ENCODE data around the gene RPS27. TPM values are rescaled to one million over a fixed set of nuclear protein-coding genes. Genes with fewer than 3 reads are reported as not detected.
A peak's percentile ranks its signal among the peaks of the same experiment; 100 is the strongest.

Gene RPS27
- total RNA-seq, 1 donor from 2014 or later = 2,665 TPM

GRCh38 chr1:153944827-153945117, 45.8 kb upstream of the RPS27 start:
- Mint-ChIP-seq H3K9me3 (ENCODE audit: unreplicated experiment) (no peaks in the 10 kb centered on the region), H3K4me1 (ENCODE audit: unreplicated experiment) (peaks cover 18% of the 10 kb centered on the region), H3K27me3 (ENCODE audit: unreplicated experiment) (peaks cover 17% of the 10 kb centered on the region), H3K4me3 (ENCODE audit: unreplicated experiment) (peak overlapping the region; percentile 97), H3K36me3 (ENCODE audit: low read depth, unreplicated experiment) (peaks cover 13% of the 10 kb centered on the region), H3K27ac (ENCODE audit: unreplicated experiment) (no peak overlapping the region)
- DNase-seq (ENCODE audit: low spot score) = no peak
- TF ChIP-seq CTCF (IDR thresholded peaks at IDR 0.05; ENCODE audit: unreplicated experiment) = no peak

- Mint-ChIP-seq H3K9me3 (ENCODE audit: unreplicated experiment) (no peaks in the 10 kb centered on the region), H3K36me3 (ENCODE audit: low read depth, unreplicated experiment) (peaks cover 11% of the 10 kb centered on the region), H3K27ac (ENCODE audit: unreplicated experiment) (peak overlapping the region; percentile 74), H3K27me3 (ENCODE audit: unreplicated experiment) (peaks cover 16% of the 10 kb centered on the region), H3K4me1 (ENCODE audit: unreplicated experiment) (peaks cover 18% of the 10 kb centered on the region), H3K4me3 (ENCODE audit: unreplicated experiment) (peak overlapping the region; percentile 97)
- DNase-seq (ENCODE audit: low spot score) = no peak
- TF ChIP-seq CTCF (IDR thresholded peaks at IDR 0.05; ENCODE audit: unreplicated experiment) = no peak
These were observed 45.3 kb upstream of the RPS27 start for GRCh38 chr1:153945131-153945794.

DNA sequence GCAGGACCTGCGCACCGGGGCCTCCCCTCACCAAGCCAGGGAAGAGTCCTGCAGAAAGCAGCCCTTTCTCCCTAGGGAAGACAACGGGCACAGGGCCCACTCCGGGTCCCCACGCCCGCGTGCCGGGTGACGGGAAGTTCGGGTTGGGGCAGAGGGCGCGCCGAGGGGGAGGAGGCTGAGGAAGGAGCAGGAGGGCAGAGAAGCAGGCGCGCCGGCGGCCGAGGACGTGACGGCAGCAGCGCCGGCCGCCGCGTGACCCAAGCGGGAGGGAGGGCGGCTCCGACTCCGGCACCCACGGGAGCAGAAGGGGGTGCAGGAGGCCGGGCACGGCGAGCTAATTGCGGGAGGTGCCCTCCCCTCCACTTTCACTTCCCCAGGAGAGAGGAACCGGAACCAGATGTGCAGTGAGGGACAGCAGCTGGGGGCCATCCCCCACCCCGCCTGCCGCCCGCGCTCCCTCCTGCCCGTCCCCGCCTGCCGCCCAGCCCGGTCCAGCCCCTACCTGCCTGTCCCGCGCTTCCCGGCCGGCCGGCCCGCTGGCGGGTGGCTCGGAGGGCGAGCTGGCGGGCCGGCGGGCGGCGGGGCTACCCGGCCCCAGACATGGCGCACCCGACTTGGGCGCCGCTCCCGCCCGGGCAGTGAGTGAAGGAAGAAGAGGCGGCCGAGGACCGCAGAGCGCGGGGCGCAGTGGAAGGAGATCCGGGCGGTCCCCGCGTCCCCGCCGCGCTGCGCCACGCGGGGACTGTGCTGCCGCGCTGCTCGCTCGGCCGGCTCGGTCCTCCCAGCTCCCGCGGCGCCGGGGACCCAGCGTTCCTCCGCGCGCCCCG, 44.6 kb upstream of the RPS27 start:
- peaks cover 15% of the 10 kb centered on the region for H3K27me3 Mint-ChIP-seq (ENCODE audit: unreplicated experiment)
- peak; percentile 65 for DNase-seq (ENCODE audit: low spot score)
- H3K4me1 Mint-ChIP-seq (ENCODE audit: unreplicated experiment) = peaks cover 18% of the 10 kb centered on the region
- no peaks in the 10 kb centered on the region for H3K9me3 Mint-ChIP-seq (ENCODE audit: unreplicated experiment)
- peaks cover 14% of the 10 kb centered on the region for H3K36me3 Mint-ChIP-seq (ENCODE audit: low read depth, unreplicated experiment)
- no peak for TF ChIP-seq CTCF (IDR thresholded peaks at IDR 0.05; ENCODE audit: unreplicated experiment)
- peak overlapping the region; percentile 97 for H3K4me3 Mint-ChIP-seq (ENCODE audit: unreplicated experiment)
- no peak overlapping the region for H3K27ac Mint-ChIP-seq (ENCODE audit: unreplicated experiment)

DNA sequence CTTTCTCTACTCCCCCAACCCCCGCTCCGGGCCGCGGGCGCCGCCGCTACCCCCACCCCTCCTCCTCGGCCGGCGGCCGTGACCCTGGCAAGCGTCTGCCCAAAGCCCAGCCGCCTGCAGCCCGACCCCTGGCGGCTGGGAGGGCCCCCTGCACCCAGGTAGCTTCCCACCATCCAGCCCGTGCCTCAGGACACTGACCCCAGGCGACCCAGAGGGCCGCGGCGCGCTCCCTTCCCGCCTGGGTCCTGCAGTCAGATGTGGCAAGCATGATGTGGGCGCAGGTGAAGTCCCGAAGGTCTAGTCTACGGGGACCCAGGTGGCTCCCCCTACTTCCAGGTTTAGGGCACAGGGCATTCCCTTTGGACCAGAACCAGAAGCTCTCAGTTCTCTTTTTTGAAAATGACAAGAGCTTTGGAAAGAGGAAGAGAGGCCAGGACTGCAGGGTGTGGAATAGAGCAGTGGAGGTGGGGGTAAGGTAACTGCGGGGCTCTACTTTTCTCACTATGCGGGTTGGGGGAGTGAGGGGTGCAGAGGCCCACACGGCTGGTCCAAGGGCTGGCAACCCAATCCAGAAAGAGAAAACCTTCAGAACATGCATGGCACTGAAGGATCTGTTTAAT, 43.8 kb upstream of the RPS27 start, which contains the start of gene DENND4B:
Gene DENND4B (minus strand): TSS at position 97 of the 620 bp plus-strand sequence. CDS start 2,344 bp downstream, outside the sequence.
- peaks cover 18% of the 10 kb centered on the region for H3K4me1 Mint-ChIP-seq (ENCODE audit: unreplicated experiment)
- H3K27ac Mint-ChIP-seq (ENCODE audit: unreplicated experiment) = peak within 1 kb of the TSS; percentile 74
- DNase-seq (ENCODE audit: low spot score) = peak; percentile 85
- peaks cover 21% of the 10 kb centered on the region for H3K36me3 Mint-ChIP-seq (ENCODE audit: low read depth, unreplicated experiment)
- peak within 1 kb of the TSS; percentile 97 for H3K4me3 Mint-ChIP-seq (ENCODE audit: unreplicated experiment)
- H3K9me3 Mint-ChIP-seq (ENCODE audit: unreplicated experiment) = no peaks in the 10 kb centered on the region
- peak; percentile 89 for TF ChIP-seq CTCF (IDR thresholded peaks at IDR 0.05; ENCODE audit: unreplicated experiment)
- peaks cover 15% of the 10 kb centered on the region for H3K27me3 Mint-ChIP-seq (ENCODE audit: unreplicated experiment)

Measured in endothelial cell (in vitro differentiated cells).